ENCODE results near the gene PKNOX2. TPM values are rescaled to one million over a fixed set of nuclear protein-coding genes. Genes with fewer than 3 reads are reported as not detected.

The PKNOX2 gene
- total and polyA plus RNA-seq, 2 of the 8 experiments (the other 6 are each of a cell fraction or from before 2014, with no cell fraction given) = 2.0 TPM

GRCh38 chr11:125295931-125296330 lies 131.4 kb downstream of the PKNOX2 start:
- Histone ChIP-seq H3K23ac (ENCODE audit: insufficient read length) (no peak overlapping the region), H3K27me3 (replicated peaks in 1 of 4; ENCODE audit: control insufficient read depth in 3 of 4, extremely low read depth in 1 of 4, insufficient read depth in 3 of 4, low read length in 3 of 4) (peaks cover 0 to 3% (median 0%) of the 10 kb centered on the region in 4 experiments; a peak in 1 of 7 replicates), H3K9me3 (ENCODE audit: insufficient read depth in 2 of 2, low read depth in 1 of 2, low read length in 1 of 2) (no peaks in the 10 kb centered on the region), H2AK5ac (ENCODE audit: low read depth, low read length) (no peak overlapping the region), H3K4ac (replicated peaks; ENCODE audit: insufficient read length, low read depth, low read length) (no peak overlapping the region), H4K5ac (ENCODE audit: insufficient read length, low read depth, low read length) (no peak overlapping the region), H2BK20ac (ENCODE audit: low read length) (no peak overlapping the region), H3K4me2 (ENCODE audit: insufficient read depth in 1 of 2, low read depth in 2 of 2, low read length in 2 of 2) (no peak overlapping the region), H3K27ac (ENCODE audit: low read depth, low read length) (no peak overlapping the region), H3K14ac (ENCODE audit: insufficient read length) (no peak overlapping the region), H2AFZ (ENCODE audit: low read length) (no peak overlapping the region), H3K9ac (replicated peaks in 1 of 4; ENCODE audit: extremely low read depth in 1 of 4, low read depth in 3 of 4, low read length in 3 of 4) (no peak overlapping the region), H2BK120ac (replicated peaks; ENCODE audit: low read depth, low read length) (no peak overlapping the region), H3K79me1 (ENCODE audit: low read depth, low read length) (no peaks in the 10 kb centered on the region), H3K56ac (replicated peaks; ENCODE audit: insufficient read length, low read depth, low read length) (no peak overlapping the region), H3K36me3 (ENCODE audit: control insufficient read depth in 2 of 4, insufficient read depth in 4 of 4, low read length in 3 of 4) (no peaks in the 10 kb centered on the region), H3K4me3 (ENCODE audit: extremely low read depth in 1 of 4, insufficient read depth in 2 of 4, low read depth in 3 of 4, low read length in 4 of 4) (no peak overlapping the region), H3K79me2 (ENCODE audit: control insufficient read depth in 1 of 2, insufficient read depth in 2 of 2, low read length in 2 of 2) (no peaks in the 10 kb centered on the region), H2BK12ac (ENCODE audit: low read depth, low read length) (no peak overlapping the region), H4K91ac (replicated peaks; ENCODE audit: insufficient read length, low read length) (no peak overlapping the region), H4K8ac (ENCODE audit: extremely low read depth, insufficient read depth, low read length) (no peak overlapping the region), H3K18ac (ENCODE audit: extremely low read depth, low read length) (no peak overlapping the region), H3K4me1 (replicated peaks in 1 of 4; ENCODE audit: control insufficient read depth in 3 of 4, insufficient read depth in 4 of 4, low read length in 3 of 4) (no peaks in the 10 kb centered on the region), H2BK15ac (ENCODE audit: low read length) (no peak overlapping the region), H4K20me1 (replicated peaks in 1 of 2; ENCODE audit: control insufficient read depth in 1 of 2, insufficient read depth in 2 of 2, low read length in 2 of 2) (peaks cover 0 to 1% of the 10 kb centered on the region in 2 experiments), H3K23me2 (ENCODE audit: low read depth, low read length) (no peaks in the 10 kb centered on the region; the same call in 1 of the 2 replicates), H2BK5ac (ENCODE audit: low read depth, low read length) (no peak overlapping the region)
- DNase-seq (ENCODE audit: low read depth in 1 of 2, low spot score in 2 of 2) (no peak), FAIRE-seq (no peak)
- WGBS, 2 experiments (ENCODE audit: extremely low coverage in 1 of 2, insufficient coverage in 1 of 2, insufficient read length in 1 of 2, insufficient replicate concordance in 2 of 2, low coverage in 1 of 2, low lambda C conversion rate in 2 of 2, missing lambda C conversion rate in 1 of 2) = 89% methylated on average over 6 of the region's 6 CpGs; no CpG with 5 or more reads in 1 of the 2 experiments
- ChIA-PET POLR2A (ENCODE audit: partially characterized antibody) (interaction anchor here (0.7 kb wide), 1 partner anchor 38 kb away, joined by 3 read pairs; no protein-coding TSS in a partner anchor), CTCF (ENCODE audit: partially characterized antibody) (interaction anchor here (0.6 to 2.0 kb wide), 3 partner anchors 14 to 30 kb away, joined by 3 to 5 read pairs (median 5); no protein-coding TSS in a partner anchor)
- no peak for TF ChIP-seq SP2 (IDR thresholded peaks at IDR 0.05; ENCODE audit: low read length)
- no peak for TF ChIP-seq TCF12 (IDR thresholded peaks at IDR 0.05; ENCODE audit: low read depth, low read length)
- no peak for TF ChIP-seq ASH2L (IDR thresholded peaks at IDR 0.05; ENCODE audit: low read length)
- TF ChIP-seq E2F6 (IDR thresholded peaks at IDR 0.05) = no peak
- TF ChIP-seq PHF8 (conservative IDR thresholded peaks at IDR 0.05; ENCODE audit: low read depth, low read length) = no peak
- no peak for TF ChIP-seq TEAD4 (IDR thresholded peaks at IDR 0.05; ENCODE audit: low read depth, low read length)
- TF ChIP-seq EP300 (IDR thresholded peaks at IDR 0.05; ENCODE audit: borderline replicate concordance in 1 of 2, low read depth in 2 of 2, low read length in 2 of 2) = no peak
- TF ChIP-seq CBX5 (IDR thresholded peaks at IDR 0.05; ENCODE audit: low read depth, low read length) = no peak
- no peak for TF ChIP-seq SUZ12 (IDR thresholded peaks at IDR 0.05; ENCODE audit: low read length)
- TF ChIP-seq ATF3 (IDR thresholded peaks at IDR 0.05; ENCODE audit: insufficient read depth, low read depth, low read length) = no peak
- no peak for TF ChIP-seq BCL11A (IDR thresholded peaks at IDR 0.05; ENCODE audit: low read depth in 2 of 2, low read length in 2 of 2)
- TF ChIP-seq POU5F1 (IDR thresholded peaks at IDR 0.05; ENCODE audit: low read depth, low read length) = no peak
- no peak for TF ChIP-seq SIN3A (conservative IDR thresholded peaks at IDR 0.05 in 1 of 2, IDR thresholded peaks at IDR 0.05 in 1 of 2; ENCODE audit: low read depth in 1 of 2, low read length in 2 of 2)

Measured in H1 (cell line).